H1 (cell line): ENCODE results near the gene SOX2. TPM values are rescaled to one million over a fixed set of nuclear protein-coding genes. Genes with fewer than 3 reads are reported as not detected.

ENCODE experiments used
- ASH2L ChIP-seq: fragments of 200-600, 300-600 bp; sonication (generic); IDR thresholded peaks from one replicate; pipeline ENCODE4 v1.7.1; 2017; ENCODE audit warnings: low read length
- BCL11A ChIP-seq, 2 experiments: IDR thresholded peaks; one replicate each; pipeline ENCODE4 v1.6.1; 2011; ENCODE audit warnings: low read depth in 2 of 2, low read length in 2 of 2, mild to moderate bottlenecking in 2 of 2
- BRCA1 ChIP-seq: IDR thresholded peaks from 2 replicates; pipeline ENCODE4 v1.6.1; 2012; ENCODE audit warnings: low read depth, low read length, improper control_type of control experiment
- CBX5 ChIP-seq: fragments of 300-800, 300-1000 bp; sonication (generic); IDR thresholded peaks from 2 replicates; pipeline ENCODE4 v1.7.1; 2016; ENCODE audit warnings: antibody characterized with exemption, low read length, low read depth
- EP300 ChIP-seq, 2 experiments: IDR thresholded peaks; 1 replicate in 1 of 2; 2 replicates in 1 of 2; pipeline ENCODE4 v1.6.1; 2011 to 2012; ENCODE audit warnings: low read depth in 2 of 2, low read length in 2 of 2, mild to moderate bottlenecking in 2 of 2, borderline replicate concordance in 1 of 2, inconsistent platforms in 1 of 2, moderate library complexity in 1 of 2
- FOSL1 ChIP-seq: IDR thresholded peaks from 2 replicates; pipeline ENCODE4 v1.6.1; 2011; ENCODE audit warnings: mild to moderate bottlenecking, low read depth, low read length, moderate library complexity; ENCODE audit not compliant: insufficient read depth
- GABPA ChIP-seq: IDR thresholded peaks from 2 replicates; pipeline ENCODE4 v1.6.1; 2011; ENCODE audit warnings: mild to moderate bottlenecking, low read length, moderate library complexity, borderline replicate concordance; ENCODE audit not compliant: insufficient read depth
- JUN ChIP-seq: IDR thresholded peaks from 2 replicates; pipeline ENCODE4 v1.6.1; 2011; ENCODE audit warnings: low read depth, mild to moderate bottlenecking, improper control_type of control experiment, low read length
- JUND ChIP-seq: IDR thresholded peaks from 2 replicates; pipeline ENCODE4 v1.6.1; 2011; ENCODE audit warnings: mild to moderate bottlenecking, improper control_type of control experiment, low read length
- KDM1A ChIP-seq: fragments of 200-600, 300-600 bp; sonication (generic); IDR thresholded peaks from 2 replicates; pipeline ENCODE4 v1.7.1; 2016; ENCODE audit warnings: mild to moderate bottlenecking, low read length, borderline replicate concordance
- KDM4A ChIP-seq: IDR thresholded peaks from one replicate; pipeline ENCODE4 v1.7.1; 2012; ENCODE audit warnings: low read depth, mild to moderate bottlenecking, moderate library complexity, low read length, inconsistent platforms; ENCODE audit not compliant: severe bottlenecking
- PHF8 ChIP-seq: fragments of 200-600 bp; sonication (generic); conservative IDR thresholded peaks from 2 replicates; pipeline ENCODE4 v1.7.1; 2012; ENCODE audit warnings: low read depth, mild to moderate bottlenecking, inconsistent platforms, low read length, moderate library complexity
- POU5F1 ChIP-seq: IDR thresholded peaks from 2 replicates; pipeline ENCODE4 v1.6.1; 2011; ENCODE audit warnings: low read depth, mild to moderate bottlenecking, low read length, moderate library complexity
- RAD21 ChIP-seq, 2 experiments: IDR thresholded peaks in 1 of 2; conservative IDR thresholded peaks in 1 of 2; 2 replicates each; pipeline ENCODE4 v1.6.1; 2011; ENCODE audit warnings: low read depth in 2 of 2, low read length in 2 of 2, improper control_type of control experiment in 1 of 2, inconsistent platforms in 1 of 2, mild to moderate bottlenecking in 1 of 2, moderate library complexity in 1 of 2
- RNF2 ChIP-seq: fragments of 200-900, 300-1000 bp; sonication (generic); IDR thresholded peaks from 2 replicates; pipeline ENCODE4 v1.7.1; 2016; ENCODE audit warnings: borderline replicate concordance, low read depth, mild to moderate bottlenecking, antibody characterized with exemption, low read length; ENCODE audit not compliant: poor library complexity, severe bottlenecking; ENCODE audit errors: missing control alignments
- SIX5 ChIP-seq: IDR thresholded peaks from 2 replicates; pipeline ENCODE4 v1.6.1; 2011; ENCODE audit warnings: mild to moderate bottlenecking, low read depth, low read length
- TBP ChIP-seq: IDR thresholded peaks from 2 replicates; pipeline ENCODE4 v1.6.1; 2011; ENCODE audit warnings: low read depth, low read length, improper control_type of control experiment
- YY1 ChIP-seq: IDR thresholded peaks from 2 replicates; pipeline ENCODE4 v1.6.1; 2011; ENCODE audit warnings: low read depth, mild to moderate bottlenecking, low read length
- polyA plus RNA-seq, 7 experiments: library from polyadenylated mRNA; depleted of rRNA in 3 of 7; stranded (reverse) in 5 of 7; unstranded in 2 of 7; fragments of >200 nt in 5 of 7; fragments of 200-250 nt in 2 of 7; gene quantifications; 1 replicate in 5 of 7; 2 replicates in 1 of 7; 4 replicates in 1 of 7; pipeline versions ENCODE4 v1.2.1 to v1.2.3, GENCODE V29; 2011 to 2013; ENCODE audit warnings: missing spikeins in 2 of 7, mixed read lengths in 2 of 7
- total RNA-seq: library from RNA; stranded (reverse); fragmentation: NEBNext Ultra II Directional; extraction: Animal tissue kit (Norgen Biotek cat#: 25700); gene quantifications from 2 replicates; pipeline ENCODE4 v1.2.1, GENCODE V29; 2021
- TF ChIP-seq, protein P1 (sequence below): IDR thresholded peaks from 2 replicates; pipeline ENCODE4 v1.6.1; 2012; ENCODE audit warnings: inconsistent platforms
- TF ChIP-seq, protein P2 (sequence below): IDR thresholded peaks from 2 replicates; pipeline ENCODE4 v1.6.1; 2012; ENCODE audit warnings: inconsistent platforms

Gene SOX2
- total and polyA plus RNA-seq, 2 of the 8 experiments (the other 6 are each of a cell fraction or from before 2014, with no cell fraction given) = 149 to 247 TPM

DNA sequence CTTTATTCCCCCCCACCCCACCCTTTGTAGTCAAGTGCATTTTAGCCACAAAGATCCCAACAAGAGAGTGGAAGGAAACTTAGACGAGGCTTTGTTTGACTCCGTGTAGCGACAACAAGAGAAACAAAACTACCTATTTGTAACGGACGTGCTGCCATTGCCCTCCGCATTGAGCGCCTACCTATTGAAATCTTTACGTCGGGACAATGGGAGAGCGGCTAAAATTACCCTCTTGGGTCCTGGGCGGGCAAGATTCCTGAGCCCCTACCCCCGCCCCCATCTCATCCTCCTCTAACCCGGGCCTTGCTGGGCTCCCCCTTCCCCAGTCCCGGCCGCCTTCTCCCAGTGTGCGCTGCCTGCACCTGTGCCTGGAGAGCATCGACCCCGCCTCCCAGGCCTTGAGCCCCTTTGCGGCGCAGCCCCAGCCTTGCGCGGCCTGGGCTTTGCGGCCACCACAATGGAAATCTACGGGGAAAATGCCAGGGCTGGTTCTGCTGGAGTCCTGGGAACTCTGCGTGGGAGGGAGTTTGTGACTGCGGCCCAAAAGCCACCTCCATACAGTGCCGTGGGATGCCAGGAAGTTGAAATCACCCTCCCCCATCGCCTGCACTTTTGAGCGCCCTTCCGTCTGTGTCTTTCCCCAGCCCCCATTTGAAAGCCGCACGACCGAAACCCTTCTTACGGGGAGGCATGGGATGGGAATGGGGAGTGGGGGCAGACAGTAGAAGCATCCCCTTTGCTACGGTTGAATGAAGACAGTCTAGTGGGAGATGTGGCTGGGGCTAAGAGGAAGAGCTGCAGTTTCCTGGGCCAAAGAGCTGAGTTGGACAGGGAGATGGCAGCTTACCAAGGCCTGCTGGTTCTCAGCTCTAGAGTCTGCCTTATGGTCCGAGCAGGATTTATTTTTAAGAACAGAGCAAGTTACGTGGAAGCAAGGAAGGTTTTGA is 1.1 kb upstream of the SOX2 start (continued):
- TF ChIP-seq, protein P1, sequence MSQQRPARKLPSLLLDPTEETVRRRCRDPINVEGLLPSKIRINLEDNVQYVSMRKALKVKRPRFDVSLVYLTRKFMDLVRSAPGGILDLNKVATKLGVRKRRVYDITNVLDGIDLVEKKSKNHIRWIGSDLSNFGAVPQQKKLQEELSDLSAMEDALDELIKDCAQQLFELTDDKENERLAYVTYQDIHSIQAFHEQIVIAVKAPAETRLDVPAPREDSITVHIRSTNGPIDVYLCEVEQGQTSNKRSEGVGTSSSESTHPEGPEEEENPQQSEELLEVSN = peak; percentile 2; the same call in 1 of the 2 replicates
- no peak for TF ChIP-seq SIX5
- no peak for TF ChIP-seq POU5F1
- TF ChIP-seq RNF2 = no peak
- peak; percentile 45 for TF ChIP-seq YY1
- no peak for TF ChIP-seq BRCA1
- TF ChIP-seq RAD21 (IDR thresholded peaks at IDR 0.05 in 1 of 2, conservative IDR thresholded peaks at IDR 0.05 in 1 of 2; ENCODE audit: low read depth in 2 of 2, low read length in 2 of 2) = peak; percentile 7 to 16; a peak in 1 of 4 replicates
- TF ChIP-seq JUND = no peak
- TF ChIP-seq, protein P2, sequence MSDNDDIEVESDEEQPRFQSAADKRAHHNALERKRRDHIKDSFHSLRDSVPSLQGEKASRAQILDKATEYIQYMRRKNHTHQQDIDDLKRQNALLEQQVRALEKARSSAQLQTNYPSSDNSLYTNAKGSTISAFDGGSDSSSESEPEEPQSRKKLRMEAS = peak; percentile 58
- TF ChIP-seq FOSL1 = no peak
- no peak for TF ChIP-seq BCL11A (IDR thresholded peaks at IDR 0.05; ENCODE audit: low read depth in 2 of 2, low read length in 2 of 2)
- peak; percentile 25; the same call in 1 of the 2 replicates for TF ChIP-seq PHF8
- TF ChIP-seq ASH2L = peak; percentile 90
- no peak for TF ChIP-seq KDM1A
- TF ChIP-seq JUN = no peak
- peak; percentile 24 for TF ChIP-seq KDM4A
- no peak for TF ChIP-seq GABPA
- no peak for TF ChIP-seq CBX5
- TF ChIP-seq EP300 (IDR thresholded peaks at IDR 0.05; ENCODE audit: borderline replicate concordance in 1 of 2, low read depth in 2 of 2, low read length in 2 of 2) = peak in 1 of 2 experiments; percentile 25; a peak in 1 of 3 replicates
- TF ChIP-seq TBP = peak; percentile 62
